ENCODE measurements around the gene TPSB2.
"Not testable (repeated sequence)": the region's sequence is repeated elsewhere in the genome, so short reads cannot be mapped to it uniquely, and the experiment has no call there.

TPSB2 gene

DNA sequence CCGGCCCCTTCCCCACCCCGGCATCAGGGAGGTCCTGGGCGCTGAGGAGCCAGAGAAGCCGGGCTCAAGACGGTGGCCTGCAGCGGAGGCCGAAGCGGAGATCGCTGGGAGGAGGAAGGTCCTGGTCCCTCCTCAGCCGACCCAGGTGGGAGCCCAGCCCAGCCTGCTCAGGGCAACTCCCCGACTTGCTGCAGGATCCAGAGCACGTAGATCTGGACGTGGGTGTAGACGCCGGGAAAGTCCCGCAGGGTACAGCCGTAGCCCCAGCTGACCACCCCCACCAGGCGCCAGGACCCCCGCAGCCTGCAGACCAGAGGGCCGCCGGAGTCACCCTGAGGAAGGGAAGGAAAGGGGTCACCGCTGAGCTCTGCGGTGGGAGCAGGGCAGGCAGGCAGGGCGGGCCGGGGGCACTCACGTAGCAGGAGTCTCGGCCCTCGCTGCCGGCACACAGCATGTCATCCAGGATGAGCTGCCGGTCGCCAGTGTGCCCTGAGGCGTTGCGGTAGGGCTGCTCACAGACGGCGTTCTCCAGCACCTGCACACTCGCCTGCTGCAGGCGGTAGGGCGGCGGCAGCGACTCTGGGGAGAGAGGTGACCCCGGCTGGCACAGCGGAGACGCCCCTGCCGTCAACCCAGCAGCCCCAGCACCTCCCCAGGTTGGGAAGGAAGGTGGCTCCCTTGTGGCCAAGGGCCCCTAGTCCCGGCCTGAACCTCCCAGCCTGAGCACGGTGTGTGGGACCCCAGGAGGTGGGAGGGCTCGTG is 31.3 kb upstream of the TPSB2 start:
- DNase-seq = peak; percentile 50

DNA sequence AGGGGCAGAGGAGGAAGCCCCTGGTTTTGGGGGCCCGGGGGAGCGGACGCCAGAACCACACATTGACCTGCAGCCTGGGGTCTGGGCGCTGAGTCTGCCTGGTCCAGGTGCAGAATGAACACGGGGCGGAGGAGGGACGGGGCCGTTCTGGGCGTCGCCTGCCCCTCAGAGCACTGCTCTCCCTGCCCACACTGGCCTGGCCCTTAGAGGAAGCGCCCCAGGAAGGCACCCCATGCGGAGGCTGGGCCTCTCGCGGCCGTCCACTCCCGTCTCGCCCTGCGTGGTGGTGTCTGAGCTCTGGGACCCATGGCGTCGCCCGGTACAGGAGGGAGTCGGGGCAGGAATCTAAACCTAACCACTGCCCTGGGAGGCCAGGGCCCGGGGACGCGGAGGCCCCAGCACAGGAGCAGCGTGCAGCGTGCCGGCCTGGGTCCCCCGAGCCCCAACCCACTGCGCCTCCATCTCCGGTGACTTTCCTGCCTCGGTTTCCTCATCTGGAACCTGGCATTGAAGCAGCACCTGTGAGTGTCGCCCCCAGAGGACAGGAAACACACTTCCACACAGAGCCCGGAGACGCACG is 30.2 kb upstream of the TPSB2 start:
- DNase-seq = no peak

DNA sequence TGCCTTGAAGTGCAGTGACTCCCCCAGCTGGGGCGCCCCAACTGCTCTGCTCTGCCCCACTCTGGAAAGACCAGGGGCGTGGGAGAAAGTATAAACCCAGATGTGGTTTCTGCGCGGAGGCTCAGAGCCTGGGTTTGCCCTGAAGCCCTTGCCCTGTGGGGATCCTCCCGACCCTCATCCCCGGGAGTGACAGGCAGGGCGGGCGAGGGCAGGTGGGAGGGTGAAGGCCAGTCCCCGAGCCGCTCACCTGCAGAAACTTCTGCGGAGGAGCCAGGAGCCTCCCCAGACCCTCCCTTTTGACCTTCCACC is 29.7 kb upstream of the TPSB2 start:
- no peak for DNase-seq

DNA sequence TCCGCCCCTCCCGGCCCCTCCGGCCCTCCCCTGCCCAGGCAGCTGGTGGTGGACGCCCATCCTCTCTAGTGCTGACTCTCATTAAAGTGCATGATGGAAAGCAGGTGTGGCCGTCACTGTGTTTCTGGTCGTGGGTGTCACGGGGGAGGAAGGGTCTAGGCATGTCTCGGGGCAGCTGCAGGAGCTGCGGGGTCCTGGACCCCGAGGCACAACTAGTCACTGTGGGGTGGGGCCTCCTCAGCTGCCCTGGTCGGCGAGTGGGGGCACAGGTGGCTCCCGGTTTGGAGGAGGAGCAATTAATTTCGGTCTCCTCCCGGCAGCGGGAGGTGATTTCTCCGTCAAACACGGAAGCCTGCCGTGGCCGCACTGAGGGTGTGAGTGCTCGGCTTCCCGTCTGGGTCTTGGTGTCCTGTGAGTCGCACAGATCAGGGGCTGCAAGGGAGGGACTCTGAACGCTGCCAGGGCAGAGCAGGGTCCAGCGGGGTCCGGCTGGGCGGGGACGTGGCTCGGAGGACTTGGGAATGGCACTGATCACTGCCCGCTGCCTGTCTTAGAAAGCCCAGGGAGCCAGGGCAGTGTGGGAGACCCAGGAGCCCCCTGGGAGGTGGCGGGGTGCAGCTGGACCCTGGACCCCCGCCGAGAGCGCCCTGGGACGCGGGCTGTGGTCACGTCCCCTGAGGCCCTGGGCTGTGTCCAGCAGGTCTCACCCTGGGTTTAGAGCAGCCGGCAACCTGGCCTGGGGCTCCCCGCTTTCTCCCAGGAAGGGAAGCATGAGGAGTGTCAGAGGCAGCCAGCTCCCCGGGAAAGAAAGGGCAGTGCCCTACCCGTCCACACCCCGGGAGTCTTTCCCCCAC is 29.1 kb upstream of the TPSB2 start:
- DNase-seq = peak; percentile 38

DNA sequence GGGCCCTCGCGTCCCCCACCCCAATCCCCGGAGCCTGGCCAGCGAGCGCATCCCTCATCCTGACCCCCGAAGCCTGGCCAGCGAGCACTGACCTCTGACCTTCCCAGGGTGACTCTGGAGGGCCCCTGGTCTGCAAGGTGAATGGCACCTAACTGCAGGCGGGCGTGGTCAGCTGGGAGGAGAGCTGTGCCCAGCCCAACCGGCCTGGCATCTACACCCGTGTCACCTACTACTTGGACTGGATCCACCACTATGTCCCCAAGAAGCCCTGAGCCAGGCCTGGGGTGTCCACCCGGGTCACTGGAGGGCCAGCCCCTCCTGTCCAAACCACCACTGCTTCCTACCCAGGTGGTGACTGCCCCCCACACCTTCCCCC is 28.2 kb upstream of the TPSB2 start:
- DNase-seq = no peak

DNA sequence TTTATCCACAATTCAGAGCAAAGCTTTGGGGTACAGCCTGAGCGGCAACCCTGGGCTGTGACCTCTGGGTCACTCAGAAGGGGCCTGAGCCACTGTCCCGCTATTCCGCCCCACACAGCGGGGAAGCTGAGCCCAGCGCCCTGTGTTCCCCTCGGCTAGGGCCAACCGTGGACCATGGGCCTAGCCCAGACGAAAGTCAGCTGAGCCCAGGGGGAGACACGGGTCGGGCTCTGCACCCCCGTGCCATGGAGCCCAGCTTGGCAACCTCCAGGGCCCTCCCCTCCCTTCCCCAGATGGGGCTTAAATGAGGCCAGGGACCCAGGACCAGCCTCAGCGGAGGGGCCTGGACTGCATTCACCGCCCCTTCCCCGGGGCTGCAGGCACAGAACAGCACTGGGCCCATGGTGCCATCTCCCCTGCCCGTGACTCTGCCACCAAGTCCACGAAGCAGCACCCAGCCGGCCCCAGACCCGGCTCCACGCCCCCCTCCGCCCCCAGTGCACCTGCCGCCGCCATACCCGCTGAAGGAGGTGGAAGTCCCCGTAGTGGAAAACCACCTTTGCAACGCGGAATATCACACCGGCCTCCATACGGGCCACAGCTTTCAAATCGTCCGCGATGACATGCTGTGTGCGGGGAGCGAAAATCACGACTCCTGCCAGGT is 27.7 kb upstream of the TPSB2 start:
- DNase-seq = no peak

DNA sequence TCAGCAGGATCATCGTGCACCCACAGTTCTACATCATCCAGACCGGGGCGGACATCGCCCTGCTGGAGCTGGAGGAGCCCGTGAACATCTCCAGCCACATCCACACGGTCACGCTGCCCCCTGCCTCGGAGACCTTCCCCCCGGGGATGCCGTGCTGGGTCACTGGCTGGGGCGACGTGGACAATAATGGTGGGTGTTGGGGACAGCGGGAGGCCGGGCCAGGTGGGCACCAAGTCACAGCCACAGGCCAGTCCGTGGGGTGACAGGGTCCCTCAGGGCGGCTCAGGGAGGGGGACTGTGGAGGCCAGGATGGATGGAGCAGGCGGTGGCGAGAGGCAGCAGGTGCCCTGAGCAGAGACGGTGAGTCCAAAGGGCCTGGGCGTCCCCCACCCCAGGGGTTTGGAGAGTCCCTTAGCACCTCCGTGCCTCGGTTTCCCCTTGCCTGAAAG is 26.9 kb upstream of the TPSB2 start:
- DNase-seq = no peak

DNA sequence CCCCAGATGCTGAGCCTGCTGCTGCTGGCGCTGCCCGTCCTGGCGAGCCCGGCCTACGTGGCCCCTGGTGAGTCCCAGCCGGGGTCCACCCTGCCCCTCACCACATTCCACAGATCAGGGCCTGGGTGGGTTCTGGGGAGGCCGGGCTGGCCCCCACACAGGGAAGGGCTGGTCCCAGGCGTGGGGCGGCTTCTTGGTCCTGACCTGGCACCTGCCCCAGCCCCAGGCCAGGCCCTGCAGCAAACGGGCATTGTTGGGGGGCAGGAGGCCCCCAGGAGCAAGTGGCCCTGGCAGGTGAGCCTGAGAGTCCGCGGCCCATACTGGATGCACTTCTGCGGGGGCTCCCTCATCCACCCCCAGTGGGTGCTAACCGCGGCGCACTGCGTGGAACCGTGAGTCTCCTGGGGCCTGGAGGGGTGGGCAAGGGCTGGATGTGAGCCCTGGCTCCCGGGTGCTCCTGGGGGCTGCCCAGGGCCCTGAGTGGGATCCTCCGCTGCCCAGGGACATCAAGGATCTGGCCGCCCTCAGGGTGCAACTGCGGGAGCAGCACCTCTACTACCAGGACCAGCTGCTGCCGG is 26.4 kb upstream of the TPSB2 start:
- not testable (repeated sequence) for DNase-seq

DNA sequence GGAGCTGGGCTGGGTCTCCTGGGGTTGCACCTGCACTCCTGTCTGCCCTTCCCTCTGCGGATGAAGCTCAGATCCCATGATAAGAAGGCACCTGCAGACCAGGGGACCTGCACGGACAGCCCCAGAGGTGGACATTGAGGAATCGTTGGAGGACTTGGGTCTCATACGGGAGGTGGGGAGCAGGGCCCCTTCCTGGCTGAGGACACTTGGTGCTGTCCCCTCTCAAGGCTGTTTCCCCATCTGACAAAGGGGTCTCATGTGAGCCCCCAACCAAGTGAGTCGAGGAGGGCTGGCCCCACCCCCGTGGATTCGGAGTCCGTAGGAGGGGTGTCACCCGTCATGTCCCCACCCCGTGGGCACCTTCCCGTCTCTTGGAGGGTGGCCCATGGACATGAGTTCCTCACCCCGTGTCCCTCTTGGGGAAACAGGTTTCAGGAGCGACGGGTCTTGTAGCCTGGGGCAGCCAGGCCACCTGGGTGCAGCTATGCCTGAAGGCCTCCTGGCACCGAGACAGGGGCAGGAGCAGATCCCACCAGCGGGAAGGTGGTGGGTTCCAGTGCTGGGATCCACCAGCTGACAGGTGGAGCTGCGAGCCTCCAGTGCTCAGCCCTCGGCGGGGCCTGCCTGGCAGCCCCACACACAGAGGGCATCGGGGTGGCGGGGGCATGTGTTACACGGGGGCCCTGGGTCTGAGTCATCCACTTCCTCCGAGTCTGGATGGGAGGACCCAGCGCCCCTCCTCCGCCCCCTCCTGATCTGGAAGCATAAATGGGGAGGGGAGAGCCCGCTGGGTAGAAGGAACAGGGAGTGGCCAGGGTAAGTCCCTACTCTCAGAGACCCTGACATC is 25.5 kb upstream of the TPSB2 start, which contains the start of gene TPSD1:
TSS of gene TPSD1 (plus strand) at position 794 of the 847 bp plus-strand sequence. CDS start 212 bp downstream, outside the sequence.
- DNase-seq = not testable (repeated sequence)

DNA sequence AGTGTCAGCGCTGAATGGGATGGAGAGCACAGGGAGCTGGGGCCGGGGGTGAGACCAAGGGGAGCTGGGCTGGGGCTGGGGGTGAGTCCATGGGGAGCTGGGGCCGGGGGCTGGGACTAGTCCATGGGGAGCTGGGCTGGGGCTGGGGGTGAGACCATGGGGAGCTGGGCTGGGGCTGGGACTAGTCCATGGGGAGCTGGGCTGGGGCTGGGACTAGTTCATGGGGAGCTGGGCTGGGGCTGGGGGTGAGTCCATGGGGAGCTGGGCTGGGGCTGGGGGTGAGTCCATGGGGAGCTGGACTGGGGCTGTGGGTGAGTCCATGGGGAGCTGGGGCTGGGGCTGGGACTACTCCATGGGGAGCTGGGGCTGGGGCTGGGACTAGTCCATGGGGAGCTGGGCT is 24.8 kb upstream of the TPSB2 start:
- not testable (repeated sequence) for DNase-seq

DNA sequence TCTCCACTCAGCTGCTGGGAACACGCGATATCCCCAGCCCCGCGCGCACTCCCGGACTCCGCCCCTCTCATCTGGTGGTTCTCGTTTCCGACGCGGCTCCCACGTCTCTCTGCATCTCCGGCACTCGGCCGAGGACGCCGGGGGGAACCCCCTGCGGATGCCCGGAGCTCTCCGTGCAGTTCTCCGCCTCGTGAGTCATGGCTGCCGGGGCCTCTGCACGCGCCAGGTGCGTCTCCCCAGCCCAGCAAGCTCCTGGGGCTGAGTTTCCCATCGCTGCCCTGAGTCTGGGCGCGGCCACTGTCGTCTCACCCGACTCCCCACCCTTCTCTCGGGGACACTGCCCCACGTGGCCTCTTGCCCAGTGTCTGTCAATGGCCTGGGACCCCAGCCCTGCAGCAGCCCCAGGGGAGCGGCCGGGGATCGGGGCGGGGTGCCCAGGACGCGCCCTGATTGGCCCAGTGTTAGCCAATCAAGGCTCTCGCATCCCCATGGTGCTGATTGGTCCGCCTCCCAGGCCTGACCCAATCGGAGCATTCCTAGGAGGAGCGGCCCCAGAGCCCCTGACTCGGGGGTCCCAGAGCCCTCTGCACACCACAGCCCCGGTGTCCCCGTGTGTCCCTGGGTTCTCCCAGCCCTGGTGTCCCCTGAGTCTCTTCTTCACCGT is 23.8 kb upstream of the TPSB2 start:
- not testable (repeated sequence) for DNase-seq

DNA sequence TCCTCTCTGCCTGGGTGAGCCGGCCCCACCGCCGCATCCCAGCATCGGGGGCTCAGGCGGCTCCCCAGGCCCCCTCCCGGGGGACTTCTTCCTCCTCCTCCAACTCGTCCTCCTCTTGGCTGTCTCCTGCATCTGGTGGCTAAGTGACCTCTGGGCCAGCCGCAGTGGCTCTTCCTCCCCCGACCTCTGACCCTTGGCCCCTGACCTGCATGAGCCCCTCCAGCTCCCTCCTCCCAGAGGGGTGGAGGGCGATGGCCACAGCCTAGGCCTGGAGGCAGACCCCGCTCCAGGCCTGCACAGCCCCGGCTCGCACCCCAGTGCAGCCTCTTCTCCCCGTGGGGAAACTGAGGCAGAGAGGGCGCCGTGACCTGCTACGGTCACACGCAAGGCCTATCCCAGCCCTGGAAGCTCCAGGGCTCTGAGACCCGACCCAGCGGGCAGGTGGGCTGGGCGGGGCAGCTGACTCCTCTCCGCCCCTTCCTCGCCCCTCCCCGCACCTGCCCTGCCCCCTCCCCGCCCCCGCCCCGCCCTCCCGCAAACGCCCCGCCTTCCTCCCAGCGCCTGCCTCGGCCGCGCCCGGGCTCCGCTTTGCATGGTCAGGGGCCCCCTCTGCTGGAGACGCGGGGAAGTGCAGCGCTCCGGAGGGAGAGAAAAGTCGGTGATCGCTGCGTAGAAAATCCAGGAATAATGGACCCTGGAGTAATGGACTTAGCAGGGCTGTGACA is 19.2 kb upstream of the TPSB2 start:
- not testable (repeated sequence) for DNase-seq

DNA sequence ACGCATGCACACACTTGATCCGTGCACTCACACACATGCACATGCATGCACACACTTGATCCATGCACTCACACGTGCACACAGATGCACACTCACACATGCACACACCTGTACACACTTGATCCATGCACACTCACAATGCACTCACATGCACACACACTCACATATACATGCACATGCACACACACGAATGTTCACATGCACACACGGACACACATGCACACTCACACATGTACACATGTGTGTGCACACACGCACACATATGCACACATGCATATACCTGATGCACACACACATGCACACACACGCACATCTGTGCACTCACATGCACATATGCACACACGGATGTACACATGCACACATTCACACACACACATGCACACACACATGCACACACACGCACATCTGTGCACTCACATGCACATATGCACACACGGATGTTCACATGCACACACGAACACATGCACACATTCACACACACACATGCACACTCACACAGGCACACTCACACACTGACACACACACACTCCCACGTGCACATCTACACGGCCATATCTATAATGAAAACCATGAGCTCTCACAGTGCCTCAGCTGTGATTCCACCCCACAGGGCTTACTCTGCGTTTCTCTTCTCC is 18.0 kb upstream of the TPSB2 start:
- DNase-seq = not testable (repeated sequence)

DNA sequence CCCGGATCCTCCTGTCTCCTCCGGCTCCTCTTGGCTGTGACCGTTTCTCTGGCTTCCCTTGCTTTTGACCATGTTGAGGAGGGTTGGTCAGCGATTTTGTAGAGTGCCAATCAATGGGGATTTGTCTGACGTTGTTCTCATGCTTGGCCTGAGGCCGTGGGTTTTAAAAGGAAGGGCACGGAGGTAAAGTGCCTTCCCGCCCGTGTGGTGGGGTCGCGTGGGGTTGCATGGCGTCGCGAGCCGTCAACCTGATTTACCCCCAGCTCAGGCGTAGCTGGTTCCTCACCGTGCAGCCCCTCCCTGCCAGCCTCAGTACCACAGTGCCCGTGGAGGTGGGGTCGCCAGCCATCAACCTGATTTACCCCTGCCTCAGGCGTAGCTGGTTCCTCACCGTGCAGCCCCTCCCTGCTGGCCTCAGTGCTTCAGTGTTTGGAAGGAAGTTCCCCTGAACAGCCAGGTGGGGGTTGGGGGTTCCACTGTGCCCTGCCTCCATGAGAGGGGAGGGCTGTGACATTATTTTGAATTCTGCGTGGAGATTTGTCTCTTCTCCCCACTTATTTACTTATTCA is 15.6 kb upstream of the TPSB2 start:
- DNase-seq = no peak

DNA sequence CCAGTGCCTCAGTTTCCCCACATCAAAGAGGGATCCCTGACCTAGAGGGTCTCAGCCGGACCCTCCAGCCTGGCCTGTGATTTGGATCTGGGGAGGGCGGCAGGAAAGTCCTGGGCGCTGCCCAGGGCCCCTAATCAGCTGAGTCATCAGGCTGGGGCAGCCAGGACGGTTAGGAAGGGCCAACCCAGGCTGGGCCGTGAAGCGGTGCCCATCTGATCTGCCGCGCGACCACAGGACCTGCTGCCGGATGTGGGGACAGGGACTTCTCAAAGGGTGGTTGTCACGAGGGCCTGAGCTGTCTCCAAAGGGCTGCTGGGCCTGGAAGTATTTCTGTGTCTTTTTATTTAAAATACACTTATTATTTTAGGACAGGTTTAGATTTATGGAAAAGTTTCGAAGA is 14.9 kb upstream of the TPSB2 start:
- no peak for DNase-seq

DNA sequence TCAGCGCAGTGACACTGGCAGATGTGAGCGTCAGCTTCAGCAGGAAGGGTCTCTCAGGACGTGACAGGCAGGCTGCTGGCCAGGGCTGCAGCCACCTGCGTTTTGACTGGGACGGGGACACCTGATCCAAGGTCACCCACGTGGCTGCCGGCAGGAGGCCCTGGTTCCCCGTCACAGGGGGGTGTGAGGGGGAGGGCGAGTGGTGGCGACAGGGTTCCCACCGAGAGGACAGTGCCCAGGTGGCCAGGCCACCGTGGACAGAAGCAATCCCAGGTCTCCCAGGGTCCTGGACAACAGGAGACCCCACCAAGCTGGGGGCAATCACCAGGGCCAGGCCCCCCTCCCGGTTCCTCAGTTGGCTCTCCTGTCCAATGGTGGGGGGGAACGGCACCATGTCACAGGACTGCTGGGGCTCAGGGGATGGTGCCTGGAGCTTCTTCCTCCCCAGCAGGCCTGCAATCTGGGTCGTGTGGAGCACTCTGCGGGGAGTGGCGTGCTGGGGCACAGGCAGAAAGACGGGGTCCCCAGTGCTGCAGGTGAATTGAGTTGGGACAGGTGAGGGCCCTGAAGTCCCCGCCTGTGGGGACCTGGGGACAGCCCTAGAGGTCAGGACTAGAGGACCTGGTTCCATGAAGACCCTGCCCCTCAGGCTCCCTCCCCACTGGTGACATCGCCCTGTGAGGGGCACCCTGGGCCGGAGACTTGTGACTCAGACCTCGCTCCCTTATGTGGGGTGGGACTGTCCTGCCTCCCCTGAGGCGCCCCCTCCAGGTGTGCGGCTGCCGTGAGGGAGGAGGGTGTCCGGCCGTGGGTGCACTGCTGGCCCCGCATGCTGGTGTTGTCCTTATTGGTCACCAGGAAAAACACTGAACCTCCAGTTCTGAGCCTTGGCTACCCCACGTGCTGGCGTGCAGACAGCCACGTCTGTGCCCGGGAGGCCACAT is 14.2 kb upstream of the TPSB2 start:
- DNase-seq = not testable (repeated sequence)

DNA sequence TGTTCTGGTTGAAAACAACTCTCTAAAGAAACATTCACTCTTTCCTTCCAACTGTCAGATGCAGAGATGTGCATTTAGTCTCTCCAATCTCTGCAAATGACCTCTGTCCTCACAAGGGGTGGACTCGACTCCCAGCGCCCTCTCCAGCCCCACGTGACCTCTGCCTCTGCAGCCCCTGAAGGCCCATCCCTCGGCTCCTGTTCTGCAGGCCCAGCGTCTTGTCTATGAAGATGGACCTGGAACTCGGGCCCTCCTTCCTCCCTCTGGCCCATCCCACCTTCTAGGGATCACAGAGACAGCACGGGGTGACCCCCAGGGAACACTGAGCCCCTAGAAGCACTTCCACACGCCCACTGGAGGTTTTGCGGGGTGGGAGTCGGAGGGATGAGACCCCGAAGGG is 13.4 kb upstream of the TPSB2 start:
- not testable (repeated sequence) for DNase-seq

DNA sequence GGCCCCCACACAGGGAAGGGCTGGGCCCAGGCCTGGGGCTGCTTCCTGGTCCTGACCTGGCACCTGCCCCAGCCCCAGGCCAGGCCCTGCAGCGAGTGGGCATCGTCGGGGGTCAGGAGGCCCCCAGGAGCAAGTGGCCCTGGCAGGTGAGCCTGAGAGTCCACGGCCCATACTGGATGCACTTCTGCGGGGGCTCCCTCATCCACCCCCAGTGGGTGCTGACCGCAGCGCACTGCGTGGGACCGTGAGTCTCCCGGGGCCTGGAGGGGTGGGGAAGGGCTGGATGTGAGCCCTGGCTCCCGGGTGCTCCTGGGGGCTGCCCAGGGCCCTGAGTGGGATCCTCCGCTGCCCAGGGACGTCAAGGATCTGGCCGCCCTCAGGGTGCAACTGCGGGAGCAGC is 11.1 kb upstream of the TPSB2 start:
- not testable (repeated sequence) for DNase-seq

Measured in eye (tissue), 1 donor.